SKM-1 (cell line): ENCODE results near the gene BCL7C.

Experiments
- DNase-seq: peaks from one replicate; lab custom pipeline; 2025; ENCODE audit not compliant: unreplicated experiment; lab: John Stamatoyannopoulos, UW

The BCL7C gene

GRCh38 chr16:30922960-30923535 lies 29.2 kb upstream of the BCL7C start:
- DNase-seq = peak; percentile 99

DNA sequence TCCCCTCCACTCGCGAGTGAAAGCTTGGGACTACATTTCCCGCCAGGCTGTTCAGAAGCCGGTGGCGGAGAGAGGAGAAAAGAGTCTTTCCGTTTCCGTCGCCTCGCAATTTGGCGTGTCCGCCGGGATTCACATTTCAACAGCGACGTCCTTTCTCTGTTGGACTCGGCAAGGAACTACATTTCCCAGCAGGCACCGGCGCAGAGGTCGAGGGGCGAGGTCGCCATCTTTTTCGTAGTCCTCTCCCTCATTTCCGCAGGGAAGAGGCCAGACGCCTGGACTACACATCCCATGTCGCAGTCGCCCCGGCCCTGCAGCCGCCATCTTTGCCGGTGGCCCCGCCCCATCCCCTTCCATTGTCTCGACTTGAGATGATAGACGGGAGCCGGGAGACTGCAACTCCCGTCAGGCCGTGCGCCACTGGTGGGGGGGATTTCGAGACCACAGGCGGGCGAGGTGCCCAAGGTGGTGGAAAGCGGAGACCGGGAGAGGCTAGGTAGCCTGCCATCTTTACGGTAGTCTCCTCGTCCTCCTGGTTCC lies 28.6 kb upstream of the BCL7C start:
- peak; percentile 99 for DNase-seq

- peak; percentile 78 for DNase-seq
Measured at GRCh38 chr16:30921748-30922419, 28.0 kb upstream of the BCL7C start.

DNA sequence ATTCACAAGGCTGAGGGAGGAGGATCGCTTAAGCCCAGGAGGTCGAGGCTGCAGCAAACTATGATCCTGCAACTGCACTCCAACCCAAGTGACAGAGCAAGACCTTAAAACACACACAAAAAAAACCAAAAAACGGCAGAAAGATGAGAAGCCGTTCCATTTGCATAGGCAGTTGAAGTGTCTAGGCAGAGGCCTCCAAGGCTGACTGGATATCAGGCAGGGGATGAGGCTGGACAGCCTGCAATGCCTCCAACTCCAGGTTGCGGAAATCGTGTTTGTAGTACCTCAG lies 27.5 kb upstream of the BCL7C start:
- no peak for DNase-seq

DNA sequence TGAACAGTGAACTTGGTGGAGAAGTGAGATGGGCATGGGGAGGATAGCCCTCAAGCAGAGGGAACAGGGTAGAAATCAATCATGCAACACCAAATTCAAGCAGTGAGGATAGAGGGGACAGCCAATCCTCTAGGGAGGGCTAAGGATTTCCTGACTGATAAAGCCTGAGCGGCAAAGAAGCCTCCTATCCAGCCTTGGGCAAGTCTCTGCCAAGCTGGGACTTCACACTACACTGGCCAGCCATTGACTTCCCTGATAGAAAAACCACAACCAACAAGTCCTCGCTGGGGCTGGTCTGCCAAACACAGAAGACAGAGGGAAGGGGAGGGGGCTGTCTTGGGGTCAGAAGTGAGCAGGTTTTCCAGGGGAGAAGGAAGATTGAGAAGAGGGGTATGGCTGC lies 27.0 kb upstream of the BCL7C start:
- DNase-seq = no peak

DNA sequence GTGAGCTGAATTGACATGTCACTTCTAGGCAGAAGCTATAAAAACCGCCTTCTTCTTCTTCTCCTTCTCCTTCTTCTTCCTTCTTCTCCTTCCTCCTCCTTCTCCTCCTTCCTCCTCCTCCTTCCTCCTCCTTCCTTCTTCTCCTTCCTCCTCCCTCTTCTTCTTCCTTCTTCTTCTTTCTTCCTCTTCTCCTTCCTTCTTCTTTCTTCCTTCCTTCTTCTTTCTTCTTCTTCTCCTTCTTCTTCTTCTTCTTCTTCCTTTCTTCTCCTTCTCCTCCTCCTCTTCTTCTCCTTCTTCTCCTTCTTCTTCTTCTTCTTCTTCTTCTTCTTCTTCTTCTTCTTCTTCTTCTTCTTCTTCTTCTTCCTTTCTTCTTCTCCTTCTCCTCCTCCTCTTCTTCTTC lies 24.7 kb upstream of the BCL7C start:
- no peak for DNase-seq

GRCh38 chr16:30914830-30915229 lies 21.0 kb upstream of the BCL7C start:
- DNase-seq = no peak

- DNase-seq = no peak
Measured at GRCh38 chr16:30912794-30913412, 19.0 kb upstream of the BCL7C start.

- no peak for DNase-seq
Measured at GRCh38 chr16:30910427-30911029, 16.7 kb upstream of the BCL7C start.

DNA sequence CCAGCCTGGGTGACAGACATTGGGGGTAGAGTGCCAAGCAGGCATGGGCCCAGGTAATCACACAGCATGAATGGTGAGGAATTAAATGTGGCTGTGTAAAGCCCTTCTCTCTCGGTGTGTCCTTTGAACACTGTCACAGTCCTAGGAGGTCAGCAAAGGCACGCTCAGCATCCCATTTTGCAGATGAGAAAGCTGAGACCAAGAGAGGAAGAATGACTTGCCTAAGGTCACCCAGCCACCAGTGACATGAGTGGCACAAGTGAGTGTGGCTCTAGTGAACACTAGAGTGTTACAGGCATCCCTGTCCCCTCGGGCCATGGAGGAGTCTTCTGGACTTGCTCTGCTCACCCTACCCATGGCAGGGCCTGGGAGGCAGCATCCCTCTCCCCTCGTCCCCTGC lies 13.2 kb upstream of the BCL7C start:
- no peak for DNase-seq

- peak; percentile 52 for DNase-seq
Measured at GRCh38 chr16:30904114-30904780, 10.4 kb upstream of the BCL7C start.

DNA sequence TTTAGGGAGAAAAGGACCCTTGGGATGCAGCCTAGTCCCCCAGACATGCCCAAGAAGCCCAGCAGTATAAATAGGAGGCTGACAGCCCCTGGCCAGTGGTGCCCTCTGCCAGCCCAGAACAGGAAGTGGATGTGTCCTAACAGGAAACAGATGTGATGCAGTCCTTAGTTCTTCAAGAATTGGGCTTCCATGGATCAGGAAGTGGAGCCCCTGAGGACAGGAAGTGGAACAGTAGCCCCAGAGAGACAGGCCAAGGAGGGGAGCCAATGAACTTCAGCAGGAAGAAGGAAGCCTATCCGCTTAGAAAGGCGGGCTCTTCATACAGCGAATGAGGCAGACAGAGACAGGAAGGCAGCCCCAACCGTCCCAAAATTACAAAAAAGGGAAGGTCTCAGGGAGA lies 9.7 kb upstream of the BCL7C start:
- DNase-seq = peak; percentile 97

DNA sequence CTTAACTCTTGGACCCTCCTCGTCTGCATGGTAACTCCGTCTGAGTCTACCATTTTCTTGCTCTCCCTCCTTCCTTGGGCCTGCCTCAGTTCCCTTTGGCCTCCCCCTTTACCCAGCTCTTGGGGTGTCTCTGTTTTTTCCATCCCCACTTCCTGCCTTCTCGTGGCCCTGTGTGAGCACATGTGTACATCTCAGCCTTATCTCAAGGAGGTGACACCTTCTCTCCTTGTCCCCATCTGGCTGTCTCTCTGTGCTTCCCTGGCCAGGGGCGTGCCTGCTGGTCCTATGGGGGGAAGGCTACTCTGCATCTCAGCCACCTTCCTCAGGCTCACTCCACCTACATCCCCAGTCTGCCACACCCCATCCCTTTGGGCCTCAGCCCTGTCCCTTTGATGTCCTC lies 9.1 kb upstream of the BCL7C start:
- DNase-seq = no peak

DNA sequence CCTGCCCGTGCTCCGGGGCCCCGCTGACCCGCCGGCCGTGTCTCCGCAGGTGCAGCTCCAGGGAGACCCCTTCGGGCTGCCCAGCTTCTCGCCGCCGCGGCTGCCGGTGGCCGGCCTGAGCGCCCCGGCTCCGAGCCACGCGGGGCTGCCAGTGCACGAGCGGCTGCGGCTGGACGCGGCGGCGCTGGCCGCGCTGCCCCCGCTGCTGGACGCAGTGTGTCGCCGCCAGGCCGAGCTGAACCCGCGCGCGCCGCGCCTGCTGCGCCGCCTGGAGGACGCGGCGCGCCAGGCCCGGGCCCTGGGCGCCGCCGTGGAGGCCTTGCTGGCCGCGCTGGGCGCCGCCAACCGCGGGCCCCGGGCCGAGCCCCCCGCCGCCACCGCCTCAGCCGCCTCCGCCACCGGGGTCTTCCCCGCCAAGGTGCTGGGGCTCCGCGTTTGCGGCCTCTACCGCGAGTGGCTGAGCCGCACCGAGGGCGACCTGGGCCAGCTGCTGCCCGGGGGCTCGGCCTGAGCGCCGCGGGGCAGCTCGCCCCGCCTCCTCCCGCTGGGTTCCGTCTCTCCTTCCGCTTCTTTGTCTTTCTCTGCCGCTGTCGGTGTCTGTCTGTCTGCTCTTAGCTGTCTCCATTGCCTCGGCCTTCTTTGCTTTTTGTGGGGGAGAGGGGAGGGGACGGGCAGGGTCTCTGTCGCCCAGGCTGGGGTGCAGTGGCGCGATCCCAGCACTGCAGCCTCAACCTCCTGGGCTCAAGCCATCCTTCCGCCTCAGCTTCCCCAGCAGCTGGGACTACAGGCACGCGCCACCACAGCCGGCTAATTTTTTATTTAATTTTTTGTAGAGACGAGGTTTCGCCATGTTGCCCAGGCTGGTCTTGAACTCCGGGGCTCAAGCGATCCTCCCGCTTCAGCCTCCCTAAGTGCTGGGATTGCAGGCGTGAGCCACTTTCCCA lies 8.4 kb upstream of the BCL7C start:
- no peak for DNase-seq

- DNase-seq = no peak
Measured at GRCh38 chr16:30901201-30902028, 7.5 kb upstream of the BCL7C start.

- no peak for DNase-seq
Measured at GRCh38 chr16:30900588-30900987, 6.7 kb upstream of the BCL7C start.

DNA sequence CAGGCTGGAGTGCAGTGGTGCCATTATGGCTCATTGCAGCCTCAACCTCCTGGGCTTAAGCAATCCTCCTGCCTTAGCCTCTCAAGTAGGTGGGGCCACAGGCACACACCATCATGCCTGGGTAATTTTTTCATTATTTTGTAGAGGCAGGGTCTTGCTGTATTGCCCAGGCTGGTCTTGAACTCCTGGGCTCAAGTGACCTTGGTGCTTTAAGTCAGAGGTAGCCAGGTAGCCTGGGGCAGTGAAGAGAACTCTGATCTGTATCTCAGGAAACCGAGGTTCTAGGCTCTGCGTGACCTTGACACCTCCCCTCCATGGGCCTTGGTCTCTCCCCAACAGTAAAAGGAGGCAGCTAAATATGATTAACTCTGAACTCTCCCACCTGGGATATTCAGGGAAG lies 5.9 kb upstream of the BCL7C start:
- no peak for DNase-seq

- DNase-seq = peak; percentile 65
Measured at GRCh38 chr16:30896889-30897733, 3.2 kb upstream of the BCL7C start.
